Measurements from ENCODE around the gene DRD2.

Gene DRD2

DNA sequence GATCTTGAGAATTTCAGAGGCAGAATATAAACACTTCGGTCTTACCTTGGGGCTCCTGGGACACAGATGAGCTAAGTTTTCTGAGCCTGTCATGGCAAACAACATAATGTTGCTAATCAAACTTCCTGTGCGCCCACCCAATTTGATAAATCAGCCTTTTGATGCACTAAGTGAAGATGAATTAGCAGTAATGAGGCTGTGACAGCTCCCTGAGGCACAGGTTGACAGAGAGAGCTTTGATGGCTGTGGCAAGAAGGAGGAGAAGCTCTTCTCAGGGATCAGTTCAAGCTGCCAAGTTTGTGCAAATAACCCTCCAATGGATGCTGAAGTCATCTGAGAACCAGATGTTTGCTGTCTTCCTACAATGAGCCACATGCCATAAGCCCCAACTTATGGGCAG is 34.4 kb downstream of the DRD2 start:
- no peak for DNase-seq

- DNase-seq, result no peak
These were observed 38.4 kb downstream of the DRD2 start for GRCh38 chr11:113436672-113437252.

DNA sequence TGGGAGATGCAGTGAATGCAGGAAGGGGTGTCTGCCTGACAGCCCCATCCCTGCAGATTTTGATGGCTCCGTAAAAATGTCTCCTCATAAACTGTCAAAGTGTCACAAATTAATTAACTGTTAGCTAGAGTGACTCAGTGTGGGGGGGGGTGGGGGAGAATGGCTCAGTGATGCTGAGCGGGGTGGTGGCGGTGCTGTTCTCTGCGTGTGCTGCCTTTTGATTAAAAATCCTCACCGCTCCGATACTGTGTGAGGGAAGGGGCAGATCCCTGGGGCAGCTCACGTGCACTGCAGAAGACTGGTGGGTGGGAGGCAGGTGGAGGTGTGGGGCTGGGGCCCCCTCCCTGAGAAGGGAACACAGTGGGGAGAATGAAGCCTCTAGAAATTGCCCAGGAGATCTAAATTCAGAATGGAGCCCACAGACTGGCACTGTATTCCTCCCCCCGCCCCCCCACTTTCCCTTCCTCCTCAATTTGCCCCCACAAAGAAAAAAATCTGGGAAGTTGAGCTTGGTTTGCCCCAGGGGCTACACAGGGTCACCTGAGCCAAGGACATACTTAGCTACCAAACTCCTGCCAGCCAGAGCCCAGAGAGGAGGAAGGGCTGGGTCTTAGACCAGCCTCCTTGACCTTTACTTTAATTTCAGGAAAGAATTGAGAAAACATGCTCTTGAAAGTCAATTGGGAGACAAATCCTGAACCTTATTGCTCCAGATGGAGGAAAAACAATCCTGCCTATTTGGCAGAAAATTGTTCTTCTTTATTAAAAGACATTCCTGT is 39.8 kb downstream of the DRD2 start:
- no peak for DNase-seq

- no peak for DNase-seq
These were observed 43.5 kb downstream of the DRD2 start for GRCh38 chr11:113431746-113432145.

- DNase-seq, result no peak
These were observed 48.5 kb downstream of the DRD2 start for GRCh38 chr11:113426686-113427085.

DNA sequence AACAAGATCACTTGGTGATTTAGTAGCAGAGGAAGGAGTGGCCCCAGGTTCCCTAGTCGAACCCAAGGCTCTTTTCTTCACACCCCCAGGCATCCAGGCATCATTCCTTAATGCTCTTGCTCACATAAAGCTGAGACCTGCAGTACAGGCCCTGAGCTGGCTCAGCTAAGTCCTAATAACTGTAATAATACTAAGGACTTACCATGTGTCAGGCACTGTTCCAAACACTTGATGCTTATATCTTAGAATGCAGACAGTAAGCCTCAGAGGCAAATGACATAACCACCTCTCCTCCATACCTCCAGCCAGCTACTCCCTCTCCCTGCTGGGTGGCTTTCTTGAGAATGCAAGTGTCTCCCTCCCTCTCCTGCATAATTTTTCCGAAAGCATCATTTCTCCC is 54.4 kb downstream of the DRD2 start:
- DNase-seq, result no peak

- DNase-seq, result no peak
These were observed 55.7 kb downstream of the DRD2 start for GRCh38 chr11:113419454-113420003.

DNA sequence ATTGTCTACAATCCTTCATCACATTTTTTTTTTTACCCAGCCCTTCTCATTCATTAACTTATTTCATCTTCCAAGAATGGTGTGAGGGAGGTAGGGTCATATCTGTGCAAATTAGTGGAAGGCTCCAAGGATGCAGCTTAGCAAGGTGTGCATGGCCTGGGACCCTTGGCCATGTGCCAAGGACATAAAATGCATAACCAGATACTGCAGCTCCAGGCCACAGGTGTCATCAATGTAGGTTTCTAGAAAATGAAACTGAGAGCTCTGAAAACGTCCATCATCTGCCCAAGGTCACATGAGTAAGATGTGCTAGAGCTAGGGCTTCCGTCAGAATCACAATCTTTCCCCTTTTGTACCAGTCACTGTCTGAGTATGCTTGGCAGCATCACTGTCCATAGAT is 57.8 kb downstream of the DRD2 start:
- DNase-seq, result no peak

- DNase-seq, result no peak
These were observed 59.9 kb downstream of the DRD2 start for GRCh38 chr11:113415343-113415742.

GRCh38 chr11:113412675-113413074 is 62.5 kb downstream of the DRD2 start:
- DNase-seq, result no peak

GRCh38 chr11:113411536-113411935 is 63.7 kb downstream of the DRD2 start:
- no peak for DNase-seq

DNA sequence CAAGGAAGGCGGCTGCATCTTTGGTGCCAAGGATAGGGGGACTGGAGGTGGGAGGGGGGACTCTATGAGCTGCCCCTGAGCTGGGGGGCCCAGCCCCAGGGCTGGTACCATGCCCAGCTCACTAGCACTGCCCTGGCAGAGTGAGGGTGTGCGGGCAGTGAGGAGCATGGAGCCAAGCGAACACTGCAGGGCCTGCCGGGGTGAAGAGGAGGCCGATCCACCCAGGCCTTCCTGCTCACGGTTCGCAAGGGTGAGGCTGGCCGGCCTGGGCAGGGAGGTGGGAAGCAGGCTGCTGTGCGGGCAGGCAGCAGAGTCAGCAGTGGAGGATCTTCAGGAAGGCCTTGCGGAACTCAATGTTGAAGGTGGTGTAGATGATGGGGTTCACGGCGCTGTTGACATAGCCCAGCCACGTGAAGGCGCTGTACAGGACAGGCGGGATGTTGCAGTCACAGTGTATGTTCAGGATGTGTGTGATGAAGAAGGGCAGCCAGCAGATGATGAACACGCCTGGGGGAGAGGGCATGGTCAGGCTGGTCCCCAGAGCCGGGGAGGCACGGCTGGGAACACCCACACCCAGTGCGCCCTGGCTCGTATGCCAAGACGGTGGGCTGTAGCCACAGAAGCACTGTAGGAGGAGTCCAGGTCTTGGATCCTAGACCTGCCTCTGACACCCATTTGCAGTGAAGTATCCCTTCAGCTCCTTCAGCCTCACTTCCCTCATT is 64.6 kb downstream of the DRD2 start:
- DNase-seq, result no peak

DNA sequence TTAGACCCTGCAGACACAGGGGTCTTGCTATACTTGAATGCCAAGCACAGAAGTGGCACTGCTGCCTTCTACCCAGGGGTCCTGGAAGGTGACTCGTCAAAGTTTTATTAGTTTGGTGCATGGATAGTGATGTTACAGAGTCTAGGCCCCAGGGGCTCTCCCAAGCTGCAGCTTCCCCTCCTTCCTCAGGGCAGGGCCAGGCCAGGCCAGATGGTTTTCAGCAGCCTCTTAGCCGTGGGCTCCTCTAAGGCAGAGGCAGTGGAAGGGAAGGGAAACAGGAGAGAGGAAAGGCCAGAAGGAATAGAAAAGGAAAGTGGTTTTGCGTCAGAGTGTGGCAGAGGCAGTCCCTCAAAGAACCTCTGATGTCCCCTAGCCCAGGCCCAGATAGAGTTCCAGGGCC is 65.7 kb downstream of the DRD2 start:
- DNase-seq, result no peak

- DNase-seq, result no peak
These were observed 66.3 kb downstream of the DRD2 start for GRCh38 chr11:113408887-113409286.

GRCh38 chr11:113408206-113408605 is 67.0 kb downstream of the DRD2 start:
- no peak for DNase-seq

- DNase-seq, result no peak
These were observed 68.0 kb downstream of the DRD2 start for GRCh38 chr11:113407163-113407562.

DNA sequence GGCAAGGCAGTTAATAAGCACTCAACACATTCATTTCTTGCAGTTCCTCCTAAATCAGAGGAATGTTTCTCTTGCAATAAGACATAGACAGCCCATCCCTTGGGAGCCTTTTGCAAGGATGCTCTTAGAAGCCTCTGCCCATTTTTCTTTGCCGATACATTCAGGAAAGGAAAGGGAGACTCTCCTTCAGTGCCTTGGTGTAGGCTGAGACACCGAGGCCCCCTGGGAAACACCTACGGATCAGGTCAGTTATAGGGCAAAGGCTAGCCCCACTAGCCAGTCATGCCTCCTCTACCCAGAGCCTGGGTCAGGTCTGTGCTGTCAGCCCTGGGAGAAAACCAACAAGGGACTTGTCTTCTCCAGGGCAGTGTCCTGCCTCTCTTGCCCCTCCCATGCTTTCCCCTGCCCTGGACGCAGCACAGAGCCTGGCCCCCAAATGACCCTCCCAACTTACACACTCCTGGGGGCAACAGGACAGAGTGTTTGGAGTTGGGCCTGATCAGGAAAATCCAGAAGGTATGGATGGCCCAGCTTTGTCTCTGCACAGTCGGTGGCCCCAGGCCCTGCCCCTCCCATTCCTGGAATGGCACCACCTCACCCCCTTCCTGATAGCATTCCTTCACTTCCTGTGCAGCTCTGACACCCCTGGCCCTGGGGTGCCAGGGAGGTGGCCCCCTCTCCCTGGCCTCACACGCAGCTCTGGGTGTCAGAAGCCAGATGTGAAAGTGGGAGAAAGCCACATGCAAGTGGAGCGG is 69.3 kb downstream of the DRD2 start:
- no peak for DNase-seq

GRCh38 chr11:113404859-113405430 is 70.3 kb downstream of the DRD2 start:
- DNase-seq, result no peak

GRCh38 chr11:113401718-113402117 is 73.5 kb downstream of the DRD2 start:
- DNase-seq, result no peak

DNA sequence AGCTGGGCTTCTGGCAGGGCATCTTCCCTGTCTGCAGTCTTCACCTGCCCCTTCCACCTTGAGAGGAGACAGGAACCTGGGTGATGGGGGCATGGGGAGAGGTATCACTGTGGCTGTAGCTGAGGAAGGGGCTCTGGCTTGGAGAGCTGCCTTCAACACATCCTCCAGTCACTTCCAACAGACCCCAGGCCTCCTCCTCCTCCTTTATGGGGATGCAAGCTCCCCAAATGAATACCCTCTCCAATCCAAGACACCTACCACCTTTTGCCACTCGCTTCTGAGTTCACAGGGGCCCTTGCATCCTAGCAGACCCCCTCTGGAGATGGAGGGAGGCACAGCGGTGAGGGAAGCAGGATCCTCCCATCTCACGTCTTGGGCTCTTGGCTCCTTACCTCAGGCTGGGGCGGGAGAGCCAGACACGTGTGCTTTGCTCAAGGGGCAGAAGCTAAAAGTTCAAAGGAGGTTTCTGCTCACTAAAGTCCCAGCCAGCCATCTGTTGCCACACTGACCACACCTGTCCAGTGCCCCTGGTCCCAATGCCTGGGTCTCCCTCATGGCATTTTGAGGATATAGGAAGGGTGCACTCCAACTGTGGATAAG is 74.5 kb downstream of the DRD2 start:
- no peak for DNase-seq

DNA sequence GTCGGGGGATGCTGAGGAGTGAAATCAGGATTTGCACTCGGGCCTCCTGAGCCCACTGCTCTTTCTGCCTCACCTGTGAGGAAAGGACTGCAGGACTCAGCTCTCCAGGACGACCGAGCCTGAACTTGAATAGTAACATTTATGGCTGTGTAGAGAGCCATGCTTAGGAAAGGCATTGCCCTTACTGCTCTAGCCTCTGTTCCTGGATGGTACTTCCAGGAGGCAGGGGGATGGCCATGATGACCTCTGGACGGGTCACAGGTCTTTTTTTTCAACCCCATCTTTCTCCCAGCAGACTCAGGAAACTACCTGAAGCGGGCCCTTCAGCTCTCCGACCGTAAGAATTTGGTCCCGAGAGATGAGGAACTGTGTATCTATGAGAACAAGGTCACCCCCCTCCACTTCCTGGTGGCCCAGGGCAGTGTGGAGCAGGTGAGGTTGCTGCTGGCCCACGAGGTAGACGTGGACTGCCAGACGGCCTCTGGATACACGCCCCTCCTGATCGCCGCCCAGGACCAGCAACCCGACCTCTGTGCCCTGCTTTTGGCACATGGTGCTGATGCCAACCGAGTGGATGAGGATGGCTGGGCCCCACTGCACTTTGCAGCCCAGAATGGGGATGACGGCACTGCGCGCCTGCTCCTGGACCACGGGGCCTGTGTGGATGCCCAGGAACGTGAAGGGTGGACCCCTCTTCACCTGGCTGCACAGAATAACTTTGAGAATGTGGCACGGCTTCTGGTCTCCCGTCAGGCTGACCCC is 76.3 kb downstream of the DRD2 start:
- no peak for DNase-seq

GRCh38 chr11:113397821-113398220 is 77.4 kb downstream of the DRD2 start:
- no peak for DNase-seq
